T-helper 1 cell treated with Interleukin-12 subunit alpha and Interleukin-12 subunit beta and Interleukin-4 antibody, amounts not matched to agents 30 μg/mL and 1 μg/mL, for 36 hours (primary cell): ENCODE results near the gene SLIT3.

Experiments used
- H3K27ac Mint-ChIP-seq: one replicate; pipeline ENCODE4 v1.8.0; 2021; ENCODE audit warnings: mild to moderate bottlenecking, mixed read lengths
- H3K27me3 Mint-ChIP-seq: one replicate; pipeline ENCODE4 v1.8.0; 2021; ENCODE audit warnings: low read depth, mixed read lengths
- H3K36me3 Mint-ChIP-seq: one replicate; pipeline ENCODE4 v1.8.0; 2021; ENCODE audit warnings: low read depth, mixed read lengths
- H3K4me1 Mint-ChIP-seq: one replicate; pipeline ENCODE4 v1.8.0; 2021; ENCODE audit warnings: low read depth, mixed read lengths
- H3K4me3 Mint-ChIP-seq: one replicate; pipeline ENCODE4 v1.8.0; 2021; ENCODE audit warnings: mild to moderate bottlenecking, moderate library complexity, mixed read lengths
- H3K9me3 Mint-ChIP-seq: one replicate; pipeline ENCODE4 v1.8.0; 2021; ENCODE audit warnings: mixed read lengths

SLIT3 gene

GRCh38 chr5:169029661-169030274 is 271.2 kb downstream of the SLIT3 start:
- H3K4me3 Mint-ChIP-seq, result no peak overlapping the region
- no peak overlapping the region for H3K27ac Mint-ChIP-seq
- H3K9me3 Mint-ChIP-seq, result no peaks in the 10 kb centered on the region
- H3K27me3 Mint-ChIP-seq, result peaks cover 9% of the 10 kb centered on the region
- no peaks in the 10 kb centered on the region for H3K4me1 Mint-ChIP-seq
- H3K36me3 Mint-ChIP-seq, result no peaks in the 10 kb centered on the region

GRCh38 chr5:169029037-169029436 is 271.9 kb downstream of the SLIT3 start:
- no peak overlapping the region for H3K4me3 Mint-ChIP-seq
- H3K9me3 Mint-ChIP-seq, result no peaks in the 10 kb centered on the region
- H3K27me3 Mint-ChIP-seq, result peaks cover 9% of the 10 kb centered on the region
- H3K27ac Mint-ChIP-seq, result no peak overlapping the region
- no peaks in the 10 kb centered on the region for H3K36me3 Mint-ChIP-seq
- no peaks in the 10 kb centered on the region for H3K4me1 Mint-ChIP-seq

- Mint-ChIP-seq H3K36me3 (no peaks in the 10 kb centered on the region), H3K4me1 (no peaks in the 10 kb centered on the region), H3K27ac (no peak overlapping the region), H3K4me3 (no peak overlapping the region), H3K9me3 (no peaks in the 10 kb centered on the region), H3K27me3 (peaks cover 9% of the 10 kb centered on the region)
Measured at GRCh38 chr5:169027501-169028061, 273.4 kb downstream of the SLIT3 start.

- Mint-ChIP-seq H3K36me3 (no peaks in the 10 kb centered on the region), H3K27me3 (peaks cover 9% of the 10 kb centered on the region), H3K4me1 (no peaks in the 10 kb centered on the region), H3K27ac (no peak overlapping the region), H3K9me3 (no peaks in the 10 kb centered on the region), H3K4me3 (no peak overlapping the region)
Measured at GRCh38 chr5:169025491-169025890, 275.4 kb downstream of the SLIT3 start.

- peaks cover 9% of the 10 kb centered on the region for H3K27me3 Mint-ChIP-seq
- H3K27ac Mint-ChIP-seq, result no peak overlapping the region
- no peaks in the 10 kb centered on the region for H3K4me1 Mint-ChIP-seq
- H3K4me3 Mint-ChIP-seq, result no peak overlapping the region
- H3K9me3 Mint-ChIP-seq, result no peaks in the 10 kb centered on the region
- no peaks in the 10 kb centered on the region for H3K36me3 Mint-ChIP-seq
Measured at GRCh38 chr5:169024421-169024820, 276.5 kb downstream of the SLIT3 start.

- no peaks in the 10 kb centered on the region for H3K36me3 Mint-ChIP-seq
- H3K4me3 Mint-ChIP-seq, result no peak overlapping the region
- no peak overlapping the region for H3K27ac Mint-ChIP-seq
- H3K27me3 Mint-ChIP-seq, result peaks cover 8% of the 10 kb centered on the region
- no peaks in the 10 kb centered on the region for H3K9me3 Mint-ChIP-seq
- H3K4me1 Mint-ChIP-seq, result no peaks in the 10 kb centered on the region
Measured at GRCh38 chr5:169022718-169023117, 278.2 kb downstream of the SLIT3 start.

- no peaks in the 10 kb centered on the region for H3K36me3 Mint-ChIP-seq
- no peaks in the 10 kb centered on the region for H3K27me3 Mint-ChIP-seq
Measured at GRCh38 chr5:169020102-169020501, 280.8 kb downstream of the SLIT3 start.

GRCh38 chr5:169018925-169019324 is 282.0 kb downstream of the SLIT3 start:
- Mint-ChIP-seq H3K4me3 (no peak overlapping the region), H3K27ac (no peak overlapping the region), H3K9me3 (no peaks in the 10 kb centered on the region), H3K4me1 (no peaks in the 10 kb centered on the region), H3K36me3 (no peaks in the 10 kb centered on the region), H3K27me3 (no peaks in the 10 kb centered on the region)

More at GRCh38 chr5:169020102-169020501, 280.8 kb downstream of the SLIT3 start:
- no peak overlapping the region for H3K4me3 Mint-ChIP-seq
- H3K27ac Mint-ChIP-seq, result no peak overlapping the region
- H3K4me1 Mint-ChIP-seq, result no peaks in the 10 kb centered on the region
- no peaks in the 10 kb centered on the region for H3K9me3 Mint-ChIP-seq

GRCh38 chr5:169015991-169016390 is 284.9 kb downstream of the SLIT3 start:
- no peaks in the 10 kb centered on the region for H3K36me3 Mint-ChIP-seq
- H3K27ac Mint-ChIP-seq, result no peak overlapping the region
- no peaks in the 10 kb centered on the region for H3K9me3 Mint-ChIP-seq
- no peaks in the 10 kb centered on the region for H3K27me3 Mint-ChIP-seq
- no peak overlapping the region for H3K4me3 Mint-ChIP-seq
- H3K4me1 Mint-ChIP-seq, result no peaks in the 10 kb centered on the region

- H3K9me3 Mint-ChIP-seq, result no peaks in the 10 kb centered on the region
- H3K27me3 Mint-ChIP-seq, result no peaks in the 10 kb centered on the region
- no peak overlapping the region for H3K4me3 Mint-ChIP-seq
- H3K4me1 Mint-ChIP-seq, result no peaks in the 10 kb centered on the region
- H3K36me3 Mint-ChIP-seq, result no peaks in the 10 kb centered on the region
- no peak overlapping the region for H3K27ac Mint-ChIP-seq
Measured at GRCh38 chr5:169013846-169014245, 287.1 kb downstream of the SLIT3 start.

GRCh38 chr5:169013208-169013728 is 287.7 kb downstream of the SLIT3 start:
- Mint-ChIP-seq H3K27ac (no peak overlapping the region), H3K4me3 (no peak overlapping the region), H3K36me3 (no peaks in the 10 kb centered on the region), H3K27me3 (no peaks in the 10 kb centered on the region), H3K9me3 (no peaks in the 10 kb centered on the region), H3K4me1 (no peaks in the 10 kb centered on the region)

GRCh38 chr5:169012450-169012849 is 288.5 kb downstream of the SLIT3 start:
- no peak overlapping the region for H3K4me3 Mint-ChIP-seq
- no peaks in the 10 kb centered on the region for H3K27me3 Mint-ChIP-seq
- H3K36me3 Mint-ChIP-seq, result no peaks in the 10 kb centered on the region
- no peak overlapping the region for H3K27ac Mint-ChIP-seq
- H3K9me3 Mint-ChIP-seq, result no peaks in the 10 kb centered on the region
- H3K4me1 Mint-ChIP-seq, result no peaks in the 10 kb centered on the region

GRCh38 chr5:169011451-169011850 is 289.5 kb downstream of the SLIT3 start:
- H3K4me1 Mint-ChIP-seq, result no peaks in the 10 kb centered on the region
- H3K36me3 Mint-ChIP-seq, result no peaks in the 10 kb centered on the region
- no peaks in the 10 kb centered on the region for H3K9me3 Mint-ChIP-seq
- H3K27me3 Mint-ChIP-seq, result no peaks in the 10 kb centered on the region
- no peak overlapping the region for H3K27ac Mint-ChIP-seq
- H3K4me3 Mint-ChIP-seq, result no peak overlapping the region

GRCh38 chr5:169011009-169011408 is 289.9 kb downstream of the SLIT3 start:
- H3K4me3 Mint-ChIP-seq, result no peak overlapping the region
- H3K27me3 Mint-ChIP-seq, result no peaks in the 10 kb centered on the region
- H3K36me3 Mint-ChIP-seq, result no peaks in the 10 kb centered on the region
- H3K9me3 Mint-ChIP-seq, result no peaks in the 10 kb centered on the region
- H3K4me1 Mint-ChIP-seq, result no peaks in the 10 kb centered on the region
- H3K27ac Mint-ChIP-seq, result no peak overlapping the region

GRCh38 chr5:169009123-169009522 is 291.8 kb downstream of the SLIT3 start:
- Mint-ChIP-seq H3K27me3 (no peaks in the 10 kb centered on the region), H3K4me3 (no peak overlapping the region), H3K9me3 (no peaks in the 10 kb centered on the region)

More at GRCh38 chr5:169009123-169009522, 291.8 kb downstream of the SLIT3 start:
- H3K27ac Mint-ChIP-seq, result no peak overlapping the region
- H3K36me3 Mint-ChIP-seq, result no peaks in the 10 kb centered on the region
- H3K4me1 Mint-ChIP-seq, result no peaks in the 10 kb centered on the region
